HG03175 (cell line): ENCODE results near the gene C1QTNF7.

Source experiments
- ATAC-seq: cut with Tn5 transposase; IDR thresholded peaks from one replicate; pipeline ENCODE4 v1.9.1; 2021; ENCODE audit warnings: mild to moderate bottlenecking, moderate library complexity; ENCODE audit not compliant: unreplicated experiment

C1QTNF7 gene, protein sequence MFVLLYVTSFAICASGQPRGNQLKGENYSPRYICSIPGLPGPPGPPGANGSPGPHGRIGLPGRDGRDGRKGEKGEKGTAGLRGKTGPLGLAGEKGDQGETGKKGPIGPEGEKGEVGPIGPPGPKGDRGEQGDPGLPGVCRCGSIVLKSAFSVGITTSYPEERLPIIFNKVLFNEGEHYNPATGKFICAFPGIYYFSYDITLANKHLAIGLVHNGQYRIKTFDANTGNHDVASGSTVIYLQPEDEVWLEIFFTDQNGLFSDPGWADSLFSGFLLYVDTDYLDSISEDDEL

DNA sequence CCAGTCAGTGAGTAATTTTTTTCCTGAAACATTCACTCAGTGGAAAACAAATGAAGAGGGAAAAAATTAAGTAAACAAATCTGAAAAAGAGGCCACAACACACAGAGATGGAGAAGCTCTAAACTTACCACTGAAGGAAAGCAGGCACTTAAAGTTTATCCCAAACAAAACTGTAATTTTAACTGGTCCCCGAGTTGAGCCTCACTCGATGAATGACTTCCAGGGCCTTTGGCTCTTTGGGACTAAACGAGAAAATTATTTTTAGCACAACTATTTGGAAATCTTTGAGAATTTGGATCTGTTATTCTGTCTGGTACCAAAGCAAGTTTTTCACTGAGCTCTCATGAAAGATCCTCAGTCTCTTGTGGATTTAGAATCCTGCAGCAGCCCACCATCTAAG lies at the start of gene C1QTNF7:
C1QTNF7 (plus strand) TSS at position 333 of the 400 bp plus-strand sequence. CDS start 7,711 bp downstream, outside the sequence.
- no peak for ATAC-seq

DNA sequence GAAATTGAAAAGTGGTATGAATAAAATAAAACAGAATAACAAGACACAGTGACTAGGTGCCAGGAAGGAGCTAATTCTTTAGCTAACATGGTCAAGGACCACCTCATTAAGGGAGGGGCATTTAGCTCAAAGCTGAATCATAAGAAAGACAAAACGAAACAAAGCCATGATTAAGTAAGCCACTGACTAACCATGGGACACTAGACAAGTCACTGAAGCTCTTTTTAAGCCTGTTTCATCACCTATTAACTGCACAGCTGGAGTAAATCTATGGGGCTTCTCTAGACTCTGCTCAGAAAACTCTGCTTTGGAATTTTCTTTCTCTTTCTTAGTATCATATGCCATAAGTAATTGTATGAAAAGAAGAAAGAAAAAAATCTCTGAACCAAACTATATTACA lies 49.8 kb upstream of the C1QTNF7 start:
- ATAC-seq = no peak

DNA sequence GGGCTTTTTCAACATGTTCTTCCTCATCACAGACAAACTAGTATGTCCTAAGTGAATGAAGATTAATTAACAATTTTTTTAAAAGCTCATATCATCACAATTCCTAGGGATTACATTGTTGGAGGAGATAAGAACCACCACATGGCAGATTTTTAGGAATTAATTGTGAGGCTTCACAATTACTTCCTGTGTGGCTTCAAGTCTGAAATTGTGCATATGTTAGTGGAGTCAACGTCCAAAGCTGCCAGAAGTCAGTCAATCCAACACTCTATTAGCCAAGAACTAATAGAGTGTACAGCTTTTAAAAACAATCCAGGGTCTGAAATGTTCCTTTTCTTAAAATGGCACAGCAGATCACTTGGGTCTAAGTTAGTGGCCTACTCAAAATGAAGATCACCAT lies 49.3 kb upstream of the C1QTNF7 start:
- ATAC-seq = no peak

DNA sequence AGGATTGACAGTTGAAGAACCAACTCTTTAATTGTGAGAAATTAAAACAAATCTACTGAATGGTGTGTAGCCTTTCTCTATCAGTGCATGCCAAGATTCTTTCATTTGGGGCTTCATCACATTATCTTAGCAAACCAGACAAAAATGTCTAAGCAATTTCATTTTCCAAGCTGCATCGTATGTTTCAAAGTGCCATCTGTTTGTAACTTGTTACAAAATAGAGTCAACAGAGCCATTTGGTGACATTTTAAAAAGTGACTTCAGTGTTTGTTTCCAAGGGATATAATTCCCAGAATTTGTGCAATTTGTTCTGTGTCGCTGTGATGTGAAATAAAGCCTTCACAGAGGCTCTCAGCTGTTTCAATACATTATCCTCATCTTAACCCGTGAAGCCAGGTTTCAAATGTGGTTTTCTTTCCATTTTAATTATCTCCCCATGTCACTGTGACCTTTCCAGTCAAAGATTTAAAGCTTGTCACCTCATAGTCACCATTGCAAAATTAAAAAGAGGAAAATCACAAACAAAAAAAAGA lies 46.0 kb upstream of the C1QTNF7 start:
- ATAC-seq = no peak

DNA sequence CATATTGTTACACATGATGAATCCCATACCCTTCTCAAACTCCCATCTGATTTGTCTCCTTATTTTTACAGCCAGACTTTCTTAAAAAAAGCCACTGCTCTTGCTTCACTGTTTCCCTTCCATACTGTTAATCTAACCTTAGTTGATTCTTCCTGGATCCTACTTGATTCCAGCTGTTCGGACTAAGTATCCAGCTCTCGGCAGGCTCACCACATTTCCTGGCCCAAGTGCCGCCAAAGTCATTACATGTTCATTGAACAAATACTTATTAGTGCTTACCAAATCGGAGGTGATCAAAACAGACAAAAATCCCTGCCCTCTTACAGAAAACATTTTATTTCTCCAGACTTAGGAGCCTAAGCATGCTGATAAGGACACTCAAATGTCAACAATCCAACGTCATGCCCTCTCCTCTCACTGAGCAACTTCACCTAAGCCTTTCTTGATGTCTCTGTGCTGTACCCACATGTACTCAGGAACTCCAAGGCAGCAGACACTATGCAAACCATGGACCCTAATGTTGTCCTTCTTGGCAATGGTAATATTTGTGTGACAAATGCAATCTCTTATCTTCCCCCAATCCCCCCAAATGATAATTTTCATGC lies 45.1 kb upstream of the C1QTNF7 start:
- ATAC-seq = no peak

DNA sequence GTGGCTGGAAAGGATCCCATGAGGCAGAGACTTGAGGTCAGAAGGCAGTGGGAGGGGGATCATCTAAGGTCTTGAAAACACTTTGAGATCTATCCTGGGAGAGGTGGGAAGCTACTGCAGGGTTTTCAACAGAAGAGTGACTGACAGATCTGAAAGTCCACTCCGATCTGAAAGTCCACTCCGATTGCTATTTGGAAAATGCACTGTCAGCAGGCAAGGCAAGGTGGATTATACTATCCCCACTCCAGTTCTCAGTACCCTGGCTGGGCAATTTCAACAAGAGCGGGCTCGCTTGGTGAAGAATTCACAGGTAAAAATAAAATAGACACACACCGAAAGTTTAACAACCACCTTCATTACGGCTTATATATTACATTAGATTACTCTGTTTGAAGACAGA lies 42.3 kb upstream of the C1QTNF7 start:
- no peak for ATAC-seq

DNA sequence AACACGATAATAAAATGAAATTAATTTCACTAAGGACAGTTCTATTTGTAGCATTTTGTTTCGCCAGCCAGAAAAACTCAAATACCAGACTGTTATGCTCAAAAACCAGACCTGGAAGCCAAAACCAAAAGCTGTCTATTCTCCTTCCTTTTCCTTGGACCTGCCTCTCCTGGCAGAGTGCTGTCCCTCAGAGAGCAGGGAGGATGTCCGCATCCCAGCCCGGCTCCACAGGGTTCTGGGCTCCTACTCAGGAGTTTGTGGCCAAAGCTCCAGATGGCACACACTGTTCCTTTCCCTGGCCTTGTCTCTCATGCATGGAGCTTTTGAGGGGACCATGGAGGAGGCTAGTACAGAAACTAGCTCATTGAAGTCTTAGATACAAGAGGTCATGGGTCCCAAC lies 41.9 kb upstream of the C1QTNF7 start:
- no peak for ATAC-seq

DNA sequence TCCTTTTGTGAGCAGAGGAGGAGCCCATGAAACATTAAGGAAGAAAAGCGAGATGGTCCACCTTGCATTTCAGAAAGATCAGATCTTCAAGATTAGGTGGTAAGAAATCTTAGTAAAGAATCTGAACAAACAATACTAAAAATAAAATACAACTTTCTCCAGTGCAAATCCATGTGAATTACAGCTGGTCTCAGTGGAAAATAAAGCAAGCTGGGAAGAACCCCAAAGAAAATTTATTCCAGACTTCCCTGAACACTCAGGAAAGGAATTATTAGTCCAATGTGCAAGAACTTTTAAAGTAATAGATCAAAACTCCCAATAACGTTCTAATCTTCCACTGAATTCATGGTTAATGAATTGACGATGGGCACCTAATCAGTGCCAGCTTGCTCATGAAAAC lies 37.3 kb upstream of the C1QTNF7 start:
- ATAC-seq = no peak

DNA sequence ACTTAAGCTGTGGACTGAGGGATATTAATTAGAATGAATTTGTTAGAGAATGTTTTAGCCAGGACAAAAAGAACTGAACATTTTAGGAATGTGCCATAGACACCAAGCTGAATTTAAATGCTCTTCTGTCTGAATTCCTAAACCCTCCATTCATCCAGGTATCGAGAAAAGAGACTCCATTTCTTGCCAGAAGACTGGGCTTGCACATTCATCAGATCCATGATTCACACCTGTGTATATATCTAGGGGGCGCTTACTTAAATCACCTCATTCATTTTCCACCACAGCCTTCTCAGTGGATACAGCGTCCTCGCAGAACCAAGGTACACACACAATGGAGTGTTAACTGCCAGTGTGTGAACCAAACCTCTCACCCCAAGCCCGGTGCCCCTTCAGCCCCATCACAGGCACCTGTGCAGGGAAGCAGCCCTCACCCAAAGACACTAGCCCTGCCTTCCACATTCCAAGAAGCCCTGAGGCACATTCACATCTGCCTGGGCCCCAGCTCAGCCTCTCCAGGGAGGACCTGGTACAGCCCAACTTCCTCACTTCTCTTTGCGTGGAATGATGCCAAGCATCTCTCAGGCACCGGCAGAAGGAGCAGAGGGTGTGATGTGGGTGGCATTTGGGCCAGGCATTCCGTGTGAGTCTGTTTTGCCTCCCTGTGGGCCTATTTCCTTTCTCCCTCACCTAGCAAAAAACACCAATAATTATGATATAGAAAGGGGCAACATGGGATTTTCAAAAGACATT lies 35.6 kb upstream of the C1QTNF7 start:
- no peak for ATAC-seq

DNA sequence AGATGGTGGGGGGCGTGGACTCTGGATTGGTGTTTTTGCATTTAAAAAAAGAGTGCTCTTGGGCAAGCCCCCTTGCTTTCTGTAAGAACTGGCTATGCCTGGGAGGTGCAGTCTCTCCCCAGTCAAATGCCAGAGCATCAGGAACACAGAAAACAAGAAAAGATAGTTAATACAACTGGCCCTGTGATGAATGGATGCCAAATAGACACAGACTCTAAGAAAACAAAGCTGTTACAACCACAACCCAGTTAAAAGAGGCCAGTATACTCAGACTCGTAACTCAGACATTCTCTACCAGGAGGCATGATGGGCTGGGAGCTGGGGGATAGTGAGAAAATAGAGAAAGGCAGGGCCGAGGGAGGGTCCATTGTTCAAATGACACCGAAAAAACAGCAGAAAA lies 32.5 kb upstream of the C1QTNF7 start:
- ATAC-seq = no peak

DNA sequence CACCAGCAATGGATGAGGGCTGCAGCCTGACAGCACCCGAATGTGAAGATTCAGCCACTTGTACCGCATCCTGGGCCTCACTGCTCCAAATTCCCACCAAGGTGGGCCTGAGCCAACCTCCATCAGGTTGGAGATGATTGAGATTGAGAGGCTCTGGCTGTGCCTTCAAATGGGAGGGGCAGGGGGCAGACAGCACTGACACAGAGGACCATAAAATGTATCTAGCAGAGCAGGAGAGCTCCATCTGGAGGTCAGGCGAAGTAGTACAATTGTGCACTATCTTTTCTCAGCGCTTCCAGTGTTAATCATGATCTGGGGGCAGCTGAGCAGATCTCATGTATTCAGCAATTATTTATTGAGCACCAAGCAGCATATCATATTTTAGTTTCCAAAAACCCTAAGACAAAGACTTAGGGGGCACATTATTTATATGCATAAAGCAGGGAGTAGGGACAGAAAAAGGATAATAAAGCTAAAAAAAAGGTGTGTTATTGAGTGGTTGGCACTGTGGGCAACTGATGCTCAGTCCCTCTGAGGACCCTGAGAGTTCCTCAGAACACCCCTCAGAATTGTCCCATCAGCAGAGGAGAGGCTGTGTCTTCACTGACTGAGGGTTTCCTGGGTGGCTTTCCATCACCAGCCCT lies 31.6 kb upstream of the C1QTNF7 start:
- peak; percentile 78 for ATAC-seq

DNA sequence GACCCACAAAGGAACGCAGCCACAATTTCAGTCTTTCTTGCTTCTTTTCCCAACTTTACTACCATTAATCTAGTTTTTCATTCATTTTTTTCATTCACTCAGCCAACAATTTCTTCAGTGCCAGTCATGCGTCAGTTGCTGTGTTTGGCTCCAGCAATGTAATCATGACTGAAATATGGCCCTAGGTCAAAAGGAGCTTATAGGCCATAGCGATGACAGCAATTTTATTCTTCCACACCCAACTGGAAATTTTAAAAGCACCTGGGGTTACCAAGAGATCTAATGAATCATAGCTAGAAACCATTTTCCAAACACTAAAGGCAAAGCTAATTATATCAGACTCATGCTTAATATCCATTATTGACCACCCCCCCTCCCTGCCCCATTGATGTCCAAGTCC lies 29.8 kb upstream of the C1QTNF7 start:
- ATAC-seq = no peak

DNA sequence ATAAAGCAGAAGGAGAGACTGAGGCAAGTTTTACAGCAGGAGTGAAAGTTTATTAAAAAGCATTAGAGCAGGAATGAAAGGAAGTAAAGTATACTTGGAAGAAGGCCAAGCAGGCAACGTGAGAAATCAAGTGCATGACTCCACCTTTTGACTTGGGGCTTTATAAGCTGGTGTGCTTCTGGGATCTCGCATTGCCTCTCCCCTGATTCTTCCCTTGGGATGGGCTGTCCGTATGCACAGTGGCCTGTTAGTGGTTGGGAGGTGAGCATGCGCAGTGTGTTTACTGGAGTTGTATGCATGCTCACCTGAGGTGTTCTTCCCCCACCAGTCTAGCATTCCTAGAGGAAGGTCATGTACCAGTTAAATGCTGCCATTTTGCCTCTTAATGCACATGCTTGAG lies 29.1 kb upstream of the C1QTNF7 start:
- ATAC-seq = no peak

DNA sequence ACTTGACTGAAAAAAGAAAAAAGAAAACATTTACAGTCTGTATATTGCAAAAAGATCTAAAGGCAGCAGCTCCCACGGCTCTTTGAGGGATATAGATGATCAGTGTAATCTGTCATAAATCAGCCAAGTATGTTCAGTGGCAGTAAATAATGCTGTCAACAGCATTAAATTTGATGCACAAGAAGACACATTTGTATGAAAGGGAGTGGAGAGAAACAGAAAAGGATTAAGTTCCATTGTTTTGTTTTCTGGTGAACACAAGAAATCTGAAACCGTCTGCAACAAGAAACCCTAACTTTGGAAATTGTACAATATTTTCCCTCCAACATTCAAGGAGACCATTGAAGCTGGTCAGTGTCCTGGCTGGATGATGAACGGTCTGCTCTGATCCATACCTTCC lies 27.6 kb upstream of the C1QTNF7 start:
- ATAC-seq = no peak

DNA sequence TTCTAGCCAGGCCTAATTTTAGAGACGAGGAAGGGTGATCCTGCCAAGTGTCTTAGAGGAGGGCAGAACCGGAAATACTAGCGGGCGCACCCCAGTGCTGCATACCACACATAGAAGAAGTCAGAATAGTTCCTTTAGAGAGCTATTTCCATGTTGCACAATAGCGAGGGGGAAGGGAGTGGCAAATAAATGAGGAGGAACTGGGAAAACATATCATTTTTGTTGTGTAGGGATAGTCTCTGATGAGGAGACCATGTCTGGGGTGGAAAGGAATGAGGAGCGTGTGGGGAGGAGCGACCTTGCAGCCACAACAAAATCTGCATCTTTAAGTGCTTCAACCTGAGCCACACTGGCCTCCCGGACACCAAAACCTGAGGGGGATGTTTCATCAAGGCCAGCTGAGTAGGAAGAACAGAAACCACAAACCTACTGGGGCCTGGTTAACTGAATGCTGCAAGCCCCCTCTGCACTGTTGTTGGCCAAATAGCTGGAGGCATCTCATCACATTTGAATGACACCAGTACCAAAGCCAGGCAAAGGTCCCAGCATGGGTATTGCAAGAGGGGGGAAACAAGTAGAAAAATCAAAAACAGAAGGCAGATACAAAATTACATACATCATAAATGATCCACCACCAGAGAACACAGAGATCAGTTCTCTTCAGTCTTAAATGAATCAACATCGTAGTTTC lies 26.7 kb upstream of the C1QTNF7 start:
- peak; percentile 56 for ATAC-seq

DNA sequence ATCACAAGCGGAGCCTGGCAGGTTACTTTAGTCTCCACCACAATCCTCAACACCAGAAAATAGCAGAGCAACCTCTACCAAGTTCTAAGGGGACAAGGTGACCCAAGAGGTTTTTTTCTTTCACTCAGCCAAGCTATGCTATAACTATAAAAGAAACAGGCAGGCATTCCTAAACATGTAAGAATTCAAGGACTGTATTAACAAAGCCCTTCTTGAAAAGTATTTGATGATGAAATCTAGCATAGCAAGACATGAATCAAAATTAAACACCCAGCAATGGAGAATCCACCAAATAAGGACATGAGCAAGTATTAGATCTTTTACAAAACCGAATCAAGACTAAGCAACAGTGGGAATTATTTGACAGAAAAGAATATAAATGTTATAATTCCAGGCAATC lies 25.7 kb upstream of the C1QTNF7 start:
- no peak for ATAC-seq

DNA sequence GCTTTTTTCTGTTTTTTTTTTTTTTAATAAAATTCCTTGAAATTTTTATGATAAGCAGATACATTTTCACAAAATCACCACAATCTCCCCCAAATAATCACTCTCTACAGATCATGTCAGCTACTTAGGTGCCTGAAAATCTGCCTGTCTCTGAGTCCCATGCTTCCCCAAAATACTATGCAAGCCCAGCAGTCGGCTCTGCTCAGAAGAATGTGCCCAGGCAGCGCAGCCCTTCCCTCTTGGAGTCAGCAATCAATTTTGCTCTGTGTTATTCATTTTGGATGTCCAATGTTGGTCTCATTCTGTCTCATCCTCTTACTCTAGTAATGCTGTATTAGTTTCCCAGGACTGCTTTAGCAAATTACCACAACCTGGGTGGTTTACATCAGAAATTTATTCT lies 24.9 kb upstream of the C1QTNF7 start:
- no peak for ATAC-seq

DNA sequence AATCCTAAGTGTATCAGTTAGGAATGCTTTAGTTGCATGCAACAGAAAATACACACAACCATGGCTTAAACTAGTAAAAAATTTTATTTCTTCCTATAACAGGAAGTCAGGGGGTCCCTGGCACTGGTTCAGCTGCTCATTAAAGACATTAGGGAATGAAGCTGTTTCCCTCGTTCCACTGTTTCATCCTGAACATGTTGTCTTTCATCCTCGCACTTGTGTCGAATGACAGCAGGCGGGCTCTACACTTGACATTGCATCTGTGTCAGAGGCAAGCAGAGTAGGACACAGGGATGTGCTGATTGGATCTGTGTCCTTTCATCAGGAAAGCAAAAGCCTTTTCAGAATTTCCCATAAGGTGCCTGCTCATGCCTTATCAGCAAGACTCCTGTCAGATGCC lies 22.8 kb upstream of the C1QTNF7 start:
- ATAC-seq = no peak

DNA sequence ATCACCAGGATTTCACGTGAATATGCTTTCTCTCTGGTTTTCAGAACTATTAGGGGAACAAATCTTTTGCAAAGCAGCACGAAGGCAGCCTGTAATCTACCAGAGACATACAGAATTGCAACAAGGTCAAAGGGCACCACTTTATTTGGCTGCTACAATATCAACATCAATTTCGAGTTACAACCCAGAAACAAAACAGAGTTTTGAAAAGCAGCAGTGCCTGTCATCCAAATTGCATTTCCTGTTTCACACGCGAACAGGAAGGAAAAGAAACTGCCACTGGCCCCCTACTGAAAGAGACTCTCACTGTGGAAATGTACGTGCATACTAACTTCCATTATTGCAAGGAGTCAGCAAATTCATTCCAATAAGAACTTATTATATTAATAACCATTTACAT lies 17.1 kb upstream of the C1QTNF7 start:
- peak; percentile 60 for ATAC-seq

DNA sequence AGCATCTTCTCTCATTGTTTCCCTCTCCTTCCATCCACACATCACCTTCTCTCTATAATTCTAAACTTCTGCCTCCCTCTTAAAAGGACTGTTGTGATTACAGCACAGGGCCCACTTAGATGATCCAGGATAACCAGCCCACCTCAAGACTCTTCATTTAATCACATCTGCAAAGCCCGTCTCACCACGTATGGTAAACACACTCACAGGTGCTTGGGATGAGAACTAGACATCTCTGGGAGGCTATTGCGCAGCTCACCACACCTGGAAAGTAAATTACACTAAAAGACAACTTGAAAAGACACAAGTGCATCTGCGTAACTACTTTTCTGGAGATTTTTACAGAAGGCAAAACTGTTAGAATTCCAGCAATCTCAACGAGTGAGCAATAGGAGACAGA lies 15.4 kb upstream of the C1QTNF7 start:
- no peak for ATAC-seq
